NCI-H510A (cell line): ENCODE data around the gene PHPT1.
"Not testable (repeated sequence)": the region's sequence is repeated elsewhere in the genome, so short reads cannot be mapped to it uniquely, and the experiment has no call there.

Experiments used
- DNase-seq: peaks from one replicate; lab custom pipeline; 2025; lab: John Stamatoyannopoulos, UW

The PHPT1 gene

DNA sequence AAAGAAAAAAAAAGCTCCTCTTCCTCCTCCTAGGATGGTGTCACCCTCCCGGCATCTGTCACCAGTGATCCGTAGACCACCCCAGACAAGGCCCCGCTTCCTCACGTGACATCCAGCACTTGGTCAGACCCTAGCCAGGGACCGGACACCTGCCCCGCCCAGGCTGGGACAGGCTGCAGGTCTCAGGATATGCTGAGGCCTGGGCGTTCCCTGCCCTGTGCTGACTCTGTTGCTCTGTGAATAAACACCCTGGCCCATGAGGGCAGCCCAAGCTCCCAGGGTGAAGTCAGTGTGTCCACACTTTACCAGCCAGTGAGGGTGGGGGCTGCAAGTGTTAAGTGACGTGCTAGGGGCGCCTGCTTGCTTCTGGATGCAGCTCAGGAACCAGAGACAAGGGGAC is 11.3 kb downstream of the PHPT1 start:
- DNase-seq, result no peak

DNA sequence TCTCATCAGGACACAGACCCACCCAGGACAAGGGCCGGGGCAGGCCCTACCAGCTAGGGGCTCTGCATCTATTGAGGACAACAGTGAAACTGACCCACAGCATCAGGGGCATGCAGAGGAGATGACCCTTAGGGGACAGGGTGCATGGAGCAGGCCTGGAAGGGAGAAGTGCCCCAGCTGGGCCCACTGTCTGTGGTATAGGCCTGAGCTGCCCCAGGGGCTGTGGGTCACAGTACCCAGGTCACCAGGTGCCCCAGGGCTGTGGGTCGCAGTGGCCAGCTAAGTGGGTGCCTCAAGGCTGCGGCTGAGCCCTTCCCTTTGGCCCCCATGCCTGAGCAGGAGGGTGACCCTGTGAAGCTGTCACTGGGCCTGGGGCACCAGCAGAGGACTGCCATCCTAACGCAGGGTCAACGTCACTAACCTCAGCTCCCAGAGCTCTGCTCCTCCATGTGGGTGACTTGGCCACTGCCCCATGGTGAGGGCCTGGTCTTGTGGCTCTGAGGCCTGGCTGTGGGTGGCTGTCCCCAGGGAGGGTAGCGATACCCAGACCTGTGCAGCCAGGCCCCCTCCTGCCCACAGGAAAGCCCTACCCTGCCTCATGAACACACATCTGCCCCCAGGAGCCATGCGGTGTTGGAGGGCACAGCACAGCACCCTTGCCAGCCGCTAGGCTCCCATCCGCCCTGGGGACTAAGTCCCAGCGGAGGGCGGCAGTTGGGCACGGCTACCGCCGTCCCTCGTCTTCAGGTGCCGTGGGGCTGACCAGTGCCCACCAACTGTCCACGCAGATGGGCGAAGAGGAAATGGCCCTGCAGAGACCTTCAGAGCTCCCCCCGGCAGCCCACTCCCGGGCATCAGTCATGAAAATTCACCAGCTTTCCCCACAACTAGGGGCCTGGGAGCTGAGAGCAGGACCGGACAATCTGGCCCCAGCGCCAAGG is 12.0 kb downstream of the PHPT1 start:
- no peak for DNase-seq

DNA sequence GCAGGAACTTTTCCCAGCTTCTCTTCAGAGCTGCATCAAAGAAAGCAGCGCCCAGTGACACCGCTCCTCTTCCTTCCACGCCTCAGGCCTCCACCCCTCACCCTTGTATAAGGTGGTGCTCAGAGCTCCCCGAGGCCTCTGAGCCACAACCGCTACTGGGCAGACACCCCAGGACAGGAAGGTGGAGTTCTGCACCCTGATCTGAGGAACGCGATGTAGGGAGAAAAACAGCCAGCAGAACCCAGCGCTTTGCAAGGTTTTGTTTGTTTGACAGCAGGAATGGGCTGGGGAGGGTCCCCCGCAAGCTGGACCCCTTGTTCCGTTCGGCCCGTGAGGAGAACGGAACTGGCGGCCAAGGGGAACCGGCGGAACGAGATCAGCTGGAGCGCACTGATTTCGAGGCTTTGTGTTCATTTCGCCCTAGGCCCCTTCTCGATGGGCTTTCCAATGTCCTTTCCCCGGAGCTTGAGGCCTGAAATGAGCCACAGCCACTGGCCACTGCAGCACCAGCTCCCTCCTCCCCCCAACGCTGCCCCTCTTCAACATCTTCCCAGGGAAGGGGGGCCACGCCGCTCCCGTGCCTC is 12.8 kb downstream of the PHPT1 start:
- DNase-seq, result no peak

DNA sequence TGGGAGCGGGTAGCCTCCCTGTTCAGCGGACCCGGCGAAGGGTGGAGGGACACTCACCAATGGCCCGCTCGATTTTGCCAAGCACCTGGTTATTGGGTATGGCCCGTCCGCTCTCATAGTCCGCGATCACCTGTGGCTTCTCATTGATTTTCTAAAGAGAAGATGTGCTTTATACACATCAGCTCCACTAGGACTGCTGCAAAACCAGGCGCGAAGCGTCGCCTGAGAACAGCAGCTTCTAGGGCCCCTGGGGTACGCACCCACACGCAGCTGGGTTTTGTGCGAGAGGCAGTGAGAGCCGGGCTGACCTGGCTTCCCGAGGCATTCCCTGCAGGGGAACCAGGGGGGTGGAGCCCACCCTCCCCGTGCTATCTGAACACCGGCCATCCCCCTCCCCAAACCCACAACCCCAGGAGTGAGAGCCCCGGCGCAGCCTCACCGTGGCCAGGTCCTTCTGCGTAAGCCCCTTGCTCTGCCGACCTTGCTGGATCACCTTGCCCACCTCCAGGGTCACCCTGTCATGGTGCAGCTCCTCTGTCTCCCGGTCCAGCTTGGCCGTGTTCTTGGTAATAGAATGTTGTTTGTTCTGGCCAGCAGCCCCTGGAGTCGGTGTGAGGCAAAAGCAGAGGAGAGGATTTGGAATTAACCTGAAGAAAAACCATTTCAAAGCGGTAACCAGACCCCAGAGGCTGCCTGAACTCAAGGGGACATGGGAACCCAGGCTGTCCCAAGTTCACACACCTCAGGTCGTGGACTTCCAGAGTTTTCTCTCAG is 13.8 kb downstream of the PHPT1 start:
- DNase-seq, result no peak

DNA sequence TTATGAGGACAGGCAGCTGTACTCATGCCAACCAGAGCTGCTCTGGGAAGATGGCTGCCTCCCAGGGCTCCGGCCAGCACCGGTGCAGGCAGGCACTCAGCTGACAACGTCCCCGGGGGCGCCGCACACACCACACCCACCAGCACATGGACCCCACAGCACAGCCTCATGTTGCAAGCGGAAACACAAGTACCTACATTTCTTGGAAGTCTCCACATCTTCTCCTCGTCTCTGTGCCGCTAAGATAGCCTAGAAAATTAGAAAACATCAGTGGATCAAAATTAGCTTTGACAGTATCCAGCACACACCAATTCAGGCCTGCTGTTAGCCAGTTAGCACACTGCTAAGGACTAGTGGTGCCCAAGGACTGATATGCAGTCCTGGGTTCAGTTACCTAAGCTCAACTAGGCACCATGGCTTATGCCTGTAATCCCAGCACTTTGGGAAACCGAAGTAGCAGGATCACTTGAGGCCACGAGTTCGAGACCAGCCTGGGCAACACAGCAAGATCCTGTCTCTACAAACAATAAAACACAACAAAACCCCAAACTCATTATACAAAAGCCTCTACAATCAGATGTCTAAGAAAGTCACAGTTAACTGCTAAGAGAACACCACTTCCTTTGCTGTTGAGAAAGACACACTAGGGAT is 14.5 kb downstream of the PHPT1 start:
- DNase-seq, result no peak

DNA sequence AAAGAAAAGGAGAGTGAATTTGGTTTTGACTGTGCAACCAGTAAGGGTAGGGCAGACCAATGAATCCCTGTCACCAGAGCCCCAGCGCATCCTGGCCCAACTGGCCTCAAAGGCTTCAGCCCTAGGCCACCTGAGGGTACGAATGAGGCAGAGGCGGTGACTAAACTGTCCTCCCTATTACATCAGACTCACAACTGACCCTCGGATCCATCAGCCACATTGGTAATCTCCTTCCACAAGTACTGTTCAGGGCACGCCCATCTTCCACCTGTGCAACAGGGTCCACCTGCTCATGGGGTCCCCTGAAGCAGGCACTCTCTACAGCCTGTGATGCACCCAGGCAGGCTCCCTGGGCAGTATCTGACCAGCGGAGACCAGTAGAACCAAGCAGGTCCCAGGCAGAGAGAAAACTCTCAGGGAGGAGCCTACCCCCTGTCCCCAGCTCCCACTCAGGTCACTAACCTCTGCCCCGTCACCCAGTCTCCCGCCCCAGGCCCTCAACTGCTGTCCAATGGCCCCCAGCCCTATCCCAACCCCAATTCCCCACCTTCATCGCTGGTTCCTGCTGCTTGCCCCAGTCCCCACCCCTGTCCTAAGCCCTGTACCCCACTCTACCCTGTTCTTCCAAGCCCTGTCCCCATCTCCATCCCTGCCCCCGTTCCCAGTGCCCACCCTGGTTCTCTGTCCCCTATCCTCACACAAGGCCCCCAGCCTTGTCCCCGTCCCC is 16.0 kb downstream of the PHPT1 start:
- DNase-seq, result no peak

DNA sequence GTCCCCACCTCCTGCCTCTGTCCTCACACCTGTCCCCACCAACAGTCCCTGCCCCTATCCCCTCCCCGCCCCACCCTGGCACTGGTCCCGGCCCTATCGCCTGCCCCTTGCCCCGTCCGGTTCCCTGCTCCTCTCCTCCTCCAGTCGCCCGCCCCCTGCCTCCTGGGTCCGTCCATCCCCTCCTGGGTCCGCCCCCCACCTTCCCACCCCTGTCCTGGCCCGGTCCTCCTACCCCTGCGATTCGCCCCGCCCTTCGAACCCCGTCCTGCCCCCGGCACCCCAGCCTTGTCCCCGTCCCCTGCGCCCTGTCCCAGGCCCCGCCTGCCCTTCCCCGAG is 16.5 kb downstream of the PHPT1 start:
- no peak for DNase-seq

DNA sequence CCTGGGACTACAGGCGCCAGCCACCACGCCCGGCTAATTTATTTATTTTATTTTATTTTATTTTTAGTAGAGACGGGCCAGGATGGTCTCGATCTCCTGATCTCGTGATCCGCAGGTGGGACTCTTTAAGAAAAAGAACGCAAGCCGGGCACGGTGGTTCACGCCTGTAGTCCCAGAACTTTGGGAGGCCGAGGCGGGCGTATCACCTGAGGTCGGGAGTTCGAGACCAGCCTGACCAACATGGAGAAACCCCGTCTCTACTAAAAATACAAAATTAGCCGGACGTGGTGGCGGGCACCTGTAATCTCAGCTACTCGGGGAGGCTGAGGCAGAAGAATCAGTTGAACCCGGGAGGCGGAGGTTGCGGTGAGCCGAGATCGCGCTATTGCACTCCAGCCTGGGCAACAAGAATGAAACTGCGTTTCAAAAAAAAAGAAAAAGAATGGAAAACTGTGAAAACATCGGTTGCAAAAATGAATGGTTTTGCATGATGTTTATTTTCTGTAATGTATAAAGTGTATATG is 17.8 kb downstream of the PHPT1 start:
- not testable (repeated sequence) for DNase-seq

DNA sequence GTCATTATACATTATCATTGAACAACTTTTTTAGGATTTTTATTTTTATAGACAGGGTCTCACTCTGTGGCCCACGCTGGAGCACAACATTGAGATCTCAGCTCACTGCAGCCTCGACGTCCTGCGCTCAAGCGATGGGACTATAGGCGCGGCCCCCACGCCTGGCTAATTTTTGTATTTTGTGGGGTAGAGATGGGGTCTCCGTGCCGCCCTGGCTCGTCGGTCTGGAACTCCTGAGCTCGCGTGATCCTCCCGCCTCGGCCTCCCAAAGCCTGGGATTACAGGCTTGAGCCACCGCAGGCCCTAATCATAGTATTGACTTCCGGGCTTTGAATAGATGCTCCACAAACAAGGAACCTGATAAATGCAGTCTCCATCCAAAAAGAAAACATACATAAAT is 18.3 kb downstream of the PHPT1 start:
- no peak for DNase-seq

DNA sequence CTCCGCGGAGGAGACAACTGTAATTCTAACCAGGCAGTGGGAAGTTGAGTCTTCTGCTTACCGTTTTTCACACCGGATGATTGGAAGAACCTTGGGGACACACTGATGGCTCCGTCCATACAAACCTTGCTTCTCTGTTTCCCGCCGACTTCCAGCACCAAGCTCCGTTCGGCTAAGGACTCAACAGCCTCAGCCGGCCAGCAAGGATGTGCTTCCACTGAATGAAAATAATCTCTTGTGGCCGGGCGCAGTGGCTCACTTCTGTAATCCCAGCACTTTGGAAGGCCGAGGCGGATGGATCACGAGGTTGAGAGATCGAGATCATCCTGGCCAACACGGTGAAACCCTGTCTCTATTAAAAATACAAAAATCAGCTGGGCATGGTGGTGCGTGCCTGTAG is 18.7 kb downstream of the PHPT1 start:
- no peak for DNase-seq

DNA sequence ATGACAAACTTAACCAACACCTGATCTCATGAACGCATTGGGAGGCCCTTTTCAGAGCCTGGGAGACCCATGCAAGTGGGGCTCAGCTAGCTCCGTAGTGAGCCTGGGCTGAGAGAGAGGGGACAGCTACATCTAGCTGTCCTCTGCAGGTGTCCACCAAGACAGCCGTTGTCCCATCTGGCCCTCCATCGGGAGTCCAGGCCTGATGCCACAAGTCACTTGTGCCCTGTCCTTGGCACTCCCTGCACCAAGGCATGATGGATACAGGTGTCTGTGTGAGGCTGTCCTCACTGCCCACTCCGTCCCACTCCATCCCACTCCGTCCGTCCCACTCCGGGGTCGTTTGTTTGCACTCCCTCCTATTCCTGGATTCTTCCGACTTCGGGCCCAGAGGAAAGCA is 19.4 kb downstream of the PHPT1 start:
- no peak for DNase-seq

DNA sequence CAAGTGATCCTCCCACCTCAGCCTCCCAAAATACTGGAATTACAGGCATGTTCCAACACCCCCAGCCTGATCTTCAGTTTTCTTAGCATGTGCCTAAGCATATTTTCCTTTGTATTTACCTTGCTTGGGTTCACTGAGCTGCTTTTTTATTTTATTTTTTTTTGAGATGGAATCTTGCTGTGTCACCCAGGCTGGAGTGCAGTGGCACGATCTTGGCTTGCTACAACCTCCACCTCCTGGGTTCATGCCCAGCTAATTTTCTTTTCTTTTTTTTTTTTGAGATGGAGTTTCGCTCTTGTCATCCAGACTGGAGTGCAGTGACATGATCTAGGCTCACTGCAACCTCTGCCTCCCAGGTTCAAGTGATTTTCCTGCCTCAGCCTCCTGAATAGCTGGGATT is 20.4 kb downstream of the PHPT1 start:
- DNase-seq, result not testable (repeated sequence)

DNA sequence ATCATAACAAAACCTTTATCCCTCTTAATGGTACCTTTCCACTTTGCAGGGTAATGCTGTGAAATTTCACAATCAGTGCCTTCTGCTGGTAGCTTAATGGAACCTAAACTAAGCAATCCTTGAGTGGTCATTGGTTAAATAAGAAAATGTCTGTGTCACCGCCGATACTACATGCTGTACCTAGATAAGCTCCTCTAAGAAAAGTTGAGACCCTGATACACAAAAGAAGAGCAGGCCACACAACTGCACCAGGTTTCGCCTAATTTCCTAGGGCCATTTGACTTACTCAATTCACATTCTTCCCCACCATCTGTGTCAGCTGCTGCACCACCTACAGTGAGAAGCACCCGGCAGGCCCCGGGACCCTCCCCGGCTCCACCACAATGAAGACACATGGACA is 25.9 kb downstream of the PHPT1 start:
- DNase-seq, result no peak

DNA sequence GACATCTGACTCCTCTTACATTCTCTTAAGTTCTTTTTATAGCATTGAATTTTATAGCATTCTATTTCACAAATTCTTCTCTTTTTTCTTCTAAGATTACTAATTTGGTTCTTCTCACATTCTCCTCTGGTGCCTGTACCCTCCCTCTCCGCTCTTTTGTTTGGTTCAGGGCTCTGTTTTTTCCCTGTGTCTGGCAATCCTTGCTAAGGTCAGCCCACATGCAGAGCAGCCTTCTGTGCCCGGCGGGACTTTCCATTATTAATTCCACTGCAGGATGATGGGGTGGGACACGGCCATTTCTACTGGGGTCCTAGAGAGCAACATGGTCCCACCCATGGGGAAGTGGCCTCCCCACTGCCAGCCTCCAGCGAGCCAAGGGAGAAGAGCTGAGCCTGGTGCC is 27.3 kb downstream of the PHPT1 start:
- DNase-seq, result no peak

DNA sequence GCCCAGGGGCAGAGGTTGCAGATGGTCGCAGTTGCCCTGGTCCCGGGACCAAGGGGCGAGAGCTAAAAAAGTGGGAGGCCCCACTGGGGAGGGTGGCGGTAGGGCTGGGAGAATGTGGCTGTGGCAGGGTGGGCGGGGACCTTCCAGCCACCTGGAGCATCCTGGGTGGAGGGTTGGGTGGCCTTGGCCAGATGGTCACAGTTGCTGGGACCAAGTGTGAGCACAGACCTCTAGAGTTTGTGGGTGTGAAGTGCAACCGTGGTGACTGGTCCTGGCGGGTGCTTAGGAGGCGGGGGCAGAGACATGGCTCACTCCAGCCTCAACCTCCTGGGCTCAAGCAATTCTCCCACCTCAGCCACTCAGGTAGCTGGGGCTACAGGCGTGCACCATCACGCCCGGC is 31.4 kb downstream of the PHPT1 start:
- no peak for DNase-seq

DNA sequence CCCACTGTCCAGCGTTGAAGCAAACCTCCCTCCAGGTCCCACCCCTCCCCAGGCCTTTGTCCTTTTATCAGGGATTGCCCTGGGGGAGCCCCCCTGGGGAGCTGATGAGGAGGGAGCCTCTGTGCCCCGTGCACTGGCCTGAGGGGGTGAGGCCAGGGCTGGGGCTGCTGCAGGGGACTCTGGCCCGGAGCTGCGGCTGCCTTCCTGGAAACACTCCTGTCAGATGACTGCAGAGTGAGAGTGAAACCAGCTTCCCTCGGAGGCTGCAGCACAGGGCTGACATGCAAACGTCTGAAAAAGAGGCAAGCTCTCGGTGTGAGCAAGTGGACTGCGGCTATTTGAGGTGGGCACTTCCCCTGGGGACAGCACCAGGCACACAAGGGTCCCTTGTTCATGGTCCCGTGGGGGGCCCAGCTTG is 32.5 kb downstream of the PHPT1 start:
- no peak for DNase-seq

DNA sequence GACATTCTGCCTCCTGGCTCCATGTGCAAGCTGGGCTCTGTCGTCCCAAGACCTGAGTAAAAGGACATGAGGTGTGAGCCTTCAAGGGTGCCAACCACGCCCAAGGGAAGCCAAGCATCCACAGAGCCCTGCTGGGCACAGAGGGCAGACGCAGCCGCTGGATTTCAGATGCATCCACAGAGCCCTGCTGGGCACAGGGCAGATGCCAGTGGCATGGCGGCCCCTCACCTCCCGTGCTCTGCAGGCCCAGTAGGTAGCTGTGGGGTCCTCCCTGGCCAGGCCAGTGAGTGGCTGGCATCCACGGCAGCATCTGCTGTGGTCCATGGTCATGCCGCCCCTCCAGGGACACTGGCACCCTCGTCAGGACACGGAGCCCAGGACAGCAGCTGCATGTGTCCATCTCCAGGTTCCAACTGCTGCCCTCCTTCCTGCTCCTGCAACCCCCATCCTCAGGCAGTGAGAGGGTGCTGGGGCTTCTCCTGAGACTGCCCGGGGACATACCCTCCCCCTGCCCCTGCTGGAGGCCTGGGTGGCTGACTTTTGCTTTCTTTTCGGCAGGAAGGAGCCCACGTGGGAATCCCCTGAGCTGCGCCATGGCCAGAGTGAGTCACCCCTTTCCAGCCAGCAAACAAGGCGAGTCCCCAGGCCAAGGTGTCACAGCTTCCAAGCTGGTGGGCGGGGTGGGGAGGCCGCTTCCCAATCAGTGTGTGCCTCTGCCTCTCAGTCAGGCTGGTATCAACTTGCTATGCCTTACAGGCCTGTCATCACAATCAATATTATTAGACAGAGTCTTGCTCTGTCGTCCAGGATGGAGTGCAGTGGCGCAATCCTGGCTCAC is 33.1 kb downstream of the PHPT1 start:
- DNase-seq, result no peak

DNA sequence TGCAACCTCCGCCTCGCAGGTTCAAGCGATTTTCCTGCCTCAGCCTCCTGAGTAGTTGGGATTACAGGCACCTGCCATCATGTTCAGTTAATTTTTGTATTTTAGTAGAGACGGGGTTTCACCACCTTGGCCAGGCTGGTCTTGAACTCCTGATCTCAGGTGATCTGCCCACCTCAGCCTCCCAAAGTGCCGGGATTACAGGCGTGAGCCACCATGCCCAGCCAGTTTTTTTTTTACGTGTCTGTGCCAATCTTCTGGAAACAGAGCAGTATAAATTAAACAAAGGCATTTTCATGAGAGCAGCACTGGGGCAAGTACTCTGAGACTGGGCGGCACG is 33.7 kb downstream of the PHPT1 start:
- not testable (repeated sequence) for DNase-seq

DNA sequence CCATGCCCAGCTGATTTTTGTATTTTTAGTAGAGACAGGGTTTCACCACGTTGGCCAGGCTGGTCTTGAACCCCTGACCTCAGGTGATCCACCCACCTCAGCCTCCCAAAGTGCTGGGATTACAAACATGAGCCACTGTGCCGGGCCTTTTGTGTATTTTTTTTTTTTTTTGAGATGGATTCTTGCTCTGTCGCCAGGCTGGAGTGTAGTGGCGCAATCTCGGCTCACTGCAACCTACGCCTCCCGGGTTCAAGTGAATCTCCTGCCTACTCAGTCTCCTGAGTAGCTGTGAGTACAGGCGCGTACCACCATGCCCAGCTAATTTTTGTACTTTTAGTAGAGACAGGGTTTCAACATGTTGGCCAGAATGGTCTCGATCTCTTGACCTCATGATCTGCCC is 34.5 kb downstream of the PHPT1 start:
- not testable (repeated sequence) for DNase-seq

DNA sequence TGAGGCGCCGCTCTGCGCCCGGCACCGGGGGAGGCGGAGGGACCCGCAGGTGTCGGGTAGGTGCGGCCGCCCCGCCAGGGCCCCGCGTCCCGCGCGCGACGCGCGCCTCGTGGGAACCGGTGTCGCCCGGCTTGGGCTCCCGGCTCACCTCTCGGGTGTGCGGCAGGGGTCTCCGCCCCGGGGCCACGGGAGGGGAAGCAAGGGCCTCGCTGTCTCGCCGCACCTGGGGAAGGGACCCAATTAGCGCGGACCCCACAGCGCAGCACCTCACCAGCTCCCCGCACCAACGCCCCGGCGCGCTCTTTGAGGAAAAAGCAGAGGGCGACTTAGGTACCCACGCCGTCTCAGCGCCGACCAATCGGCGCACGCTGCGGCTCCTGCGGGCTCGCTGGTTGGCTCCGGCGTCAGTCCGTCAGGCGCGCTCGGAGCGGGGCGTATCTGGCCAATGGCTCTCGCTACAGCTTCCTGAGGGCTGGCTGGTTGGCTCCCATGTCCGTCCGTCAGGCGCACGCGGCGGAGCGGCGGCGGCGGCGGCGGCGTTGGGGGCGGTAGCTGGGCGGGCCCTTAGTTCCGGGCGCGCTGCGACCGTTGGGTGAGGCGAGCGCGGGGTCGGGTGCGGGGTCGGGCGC is 36.9 kb downstream of the PHPT1 start, which contains the start of gene TRAF2:
Gene TRAF2, plus strand, starts transcription at position 567 of the 629 bp plus-strand sequence. CDS start 12,225 bp downstream, outside the sequence.
- peak; percentile 93 for DNase-seq
